Measurements from ENCODE around the gene MAML2. TPM values are rescaled to one million over a fixed set of nuclear protein-coding genes. Genes with fewer than 3 reads are reported as not detected.

MAML2 gene
- total RNA-seq, 4 donors from 2014 or later = 4.7 to 21.7 (median 7.3) TPM

GRCh38 chr11:95994329-95994728 lies 348.7 kb downstream of the MAML2 start:
- intact Hi-C loops (cut with DNase I) = no loop called here
- H3K27ac ChIP-seq = no peak overlapping the region
- H3K9me3 ChIP-seq = no peaks in the 10 kb centered on the region
- DNase-seq = no peak
- no peak overlapping the region for H3K4me3 ChIP-seq
- H3K36me3 ChIP-seq = peaks cover 0 to 17% (median 0%) of the 10 kb centered on the region in 3 donors
- H3K4me1 ChIP-seq = peaks cover 0 to 16% (median under 1%) of the 10 kb centered on the region in 3 donors
- 71 to 74% methylated on average over 4 of the region's 4 CpGs for WGBS, 2 donors
- H3K27me3 ChIP-seq = no peaks in the 10 kb centered on the region
- TF ChIP-seq CTCF (IDR thresholded peaks at IDR 0.05) = no peak
- TF ChIP-seq POLR2A (IDR thresholded peaks at IDR 0.05) = no peak

GRCh38 chr11:95993438-95994298 lies 349.3 kb downstream of the MAML2 start:
- no peak for DNase-seq
- Histone ChIP-seq H3K36me3 (peaks cover 0 to 24% (median 0%) of the 10 kb centered on the region in 3 donors), H3K9me3 (no peaks in the 10 kb centered on the region), H3K27ac (peak overlapping the region in 2 of 4 donors; percentile 6 to 41), H3K27me3 (no peaks in the 10 kb centered on the region), H3K4me3 (no peak overlapping the region), H3K4me1 (peaks cover 0 to 11% (median 0%) of the 10 kb centered on the region in 3 donors)
- 74 to 94% methylated on average over 10 of the region's 10 CpGs for WGBS, 2 donors
- intact Hi-C loops (cut with DNase I) = no loop called here
- TF ChIP-seq CTCF (IDR thresholded peaks at IDR 0.05) = no peak
- no peak for TF ChIP-seq POLR2A (IDR thresholded peaks at IDR 0.05)

GRCh38 chr11:95991545-95991944 lies 351.4 kb downstream of the MAML2 start:
- peaks cover 0 to 11% (median 0%) of the 10 kb centered on the region in 3 donors for H3K4me1 ChIP-seq
- 56 to 87% methylated on average over 1 of the region's 1 CpG for WGBS, 2 donors
- H3K27me3 ChIP-seq = no peaks in the 10 kb centered on the region
- H3K36me3 ChIP-seq = peaks cover 0 to 25% (median 0%) of the 10 kb centered on the region in 3 donors
- H3K9me3 ChIP-seq = no peaks in the 10 kb centered on the region
- no peak for DNase-seq
- no peak for TF ChIP-seq POLR2A (IDR thresholded peaks at IDR 0.05)
- no peak for TF ChIP-seq CTCF (IDR thresholded peaks at IDR 0.05)
- H3K27ac ChIP-seq = peak overlapping the region in 1 of 4 donors; percentile 19
- intact Hi-C loops (cut with DNase I) = no loop called here
- H3K4me3 ChIP-seq = no peak overlapping the region

GRCh38 chr11:95991101-95991500 lies 351.9 kb downstream of the MAML2 start:
- no peak overlapping the region for H3K4me3 ChIP-seq
- no peaks in the 10 kb centered on the region for H3K27me3 ChIP-seq
- TF ChIP-seq POLR2A (IDR thresholded peaks at IDR 0.05) (no peak), CTCF (IDR thresholded peaks at IDR 0.05) (no peak)
- DNase-seq = no peak
- H3K9me3 ChIP-seq = no peaks in the 10 kb centered on the region
- intact Hi-C loops (cut with DNase I) = no loop called here
- peaks cover 0 to 25% (median 0%) of the 10 kb centered on the region in 3 donors for H3K36me3 ChIP-seq
- peak overlapping the region in 2 of 4 donors; percentile 1 to 19 for H3K27ac ChIP-seq
- WGBS, 2 donors = 85 to 100% methylated on average over 1 of the region's 1 CpG
- H3K4me1 ChIP-seq = peaks cover 0 to 11% (median 0%) of the 10 kb centered on the region in 3 donors

- Histone ChIP-seq H3K27me3 (no peaks in the 10 kb centered on the region), H3K4me3 (no peak overlapping the region), H3K9me3 (no peaks in the 10 kb centered on the region), H3K4me1 (peaks cover 0 to 11% (median 0%) of the 10 kb centered on the region in 3 donors), H3K36me3 (peaks cover 0 to 30% (median 0%) of the 10 kb centered on the region in 3 donors), H3K27ac (no peak overlapping the region)
- intact Hi-C loops (cut with DNase I) = no loop called here
- DNase-seq = no peak
- 84 to 94% methylated on average over 1 of the region's 1 CpG for WGBS, 2 donors
- no peak for TF ChIP-seq POLR2A (IDR thresholded peaks at IDR 0.05)
Measured at GRCh38 chr11:95989780-95990179, 353.2 kb downstream of the MAML2 start.

Measured in esophagus squamous epithelium (tissue), 5 donors.